Liver (tissue), 9 donors: Measurements from ENCODE around the gene EXD3. TPM values are rescaled to one million over a fixed set of nuclear protein-coding genes. Genes with fewer than 3 reads are reported as not detected.

ENCODE experiments used
- DNase-seq: peaks from one replicate; pipeline ENCODE4 v3.0.0-alpha.2; 2017; ENCODE audit warnings: low spot score
- H3K27ac ChIP-seq, 2 donors: one replicate each; pipeline ENCODE4 v1.7.0; 2013; ENCODE audit warnings: inconsistent platforms in 2 of 2, low read length in 2 of 2, control low read depth in 1 of 2, low read depth in 1 of 2, mild to moderate bottlenecking in 1 of 2
- H3K27me3 ChIP-seq, 4 donors: one replicate each; pipeline versions ENCODE4 v1.6.1 to v1.7.0; 2013; ENCODE audit warnings: low read length in 3 of 4, inconsistent platforms in 1 of 4, mild to moderate bottlenecking in 1 of 4, moderate library complexity in 1 of 4; ENCODE audit not compliant: control insufficient read depth in 4 of 4, insufficient read depth in 4 of 4
- H3K36me3 ChIP-seq, 4 donors: one replicate each; pipeline versions ENCODE4 v1.6.1 to v1.7.0; 2013; ENCODE audit warnings: low read length in 3 of 4, mild to moderate bottlenecking in 3 of 4, low read depth in 1 of 4, moderate library complexity in 1 of 4; ENCODE audit not compliant: control insufficient read depth in 4 of 4, insufficient read depth in 3 of 4
- H3K4me1 ChIP-seq, 4 donors: one replicate each; pipeline versions ENCODE4 v1.6.1 to v1.7.0; 2013; ENCODE audit warnings: low read length in 3 of 4, mild to moderate bottlenecking in 3 of 4, moderate library complexity in 1 of 4; ENCODE audit not compliant: control insufficient read depth in 4 of 4, insufficient read depth in 4 of 4
- H3K4me3 ChIP-seq, 3 donors: one replicate each; pipeline versions ENCODE4 v1.6.1 to v1.7.0; 2013; ENCODE audit warnings: low read length in 3 of 3, control low read depth in 1 of 3, low read depth in 1 of 3, mild to moderate bottlenecking in 1 of 3
- H3K9ac ChIP-seq, 2 donors: one replicate each; pipeline ENCODE4 v1.7.0; 2013; ENCODE audit warnings: low read length in 2 of 2, mild to moderate bottlenecking in 2 of 2, moderate library complexity in 2 of 2, control low read depth in 1 of 2, low read depth in 1 of 2
- H3K9me3 ChIP-seq, 4 donors: one replicate each; pipeline versions ENCODE4 v1.6.1 to v1.7.0; 2013; ENCODE audit warnings: low read length in 3 of 4; ENCODE audit not compliant: control insufficient read depth in 4 of 4
- EGR1 ChIP-seq, 2 donors: IDR thresholded peaks; 2 replicates each; pipeline ENCODE4 v1.6.1; 2016 to 2018; ENCODE audit warnings: antibody characterized with exemption in 2 of 2, low read depth in 2 of 2
- FOXA1 ChIP-seq: IDR thresholded peaks from 2 replicates; pipeline ENCODE4 v1.6.1; 2016; ENCODE audit warnings: antibody characterized with exemption
- FOXA2 ChIP-seq: IDR thresholded peaks from 2 replicates; pipeline ENCODE4 v1.6.1; 2016; ENCODE audit warnings: antibody characterized with exemption
- GABPA ChIP-seq, 2 donors: IDR thresholded peaks in 1 of 2; conservative IDR thresholded peaks in 1 of 2; 2 replicates each; pipeline ENCODE4 v1.6.1; 2016; ENCODE audit warnings: antibody characterized with exemption in 2 of 2, mild to moderate bottlenecking in 1 of 2, moderate library complexity in 1 of 2
- HNF4A ChIP-seq, 2 donors: conservative IDR thresholded peaks; 2 replicates each; pipeline ENCODE4 v1.6.1; 2016; ENCODE audit warnings: antibody characterized with exemption in 2 of 2, mild to moderate bottlenecking in 2 of 2
- HNF4G ChIP-seq: IDR thresholded peaks from 2 replicates; pipeline ENCODE4 v1.6.1; 2016; ENCODE audit warnings: antibody characterized with exemption
- JUND ChIP-seq, 2 donors: IDR thresholded peaks; 2 replicates each; pipeline ENCODE4 v1.6.1; 2016; ENCODE audit warnings: antibody characterized with exemption in 2 of 2
- NR2F2 ChIP-seq: IDR thresholded peaks from 2 replicates; pipeline ENCODE4 v1.6.1; 2016; ENCODE audit warnings: antibody characterized with exemption
- RAD21 ChIP-seq, 2 donors: IDR thresholded peaks; 2 replicates each; pipeline ENCODE4 v1.6.1; 2016; ENCODE audit warnings: antibody characterized with exemption in 2 of 2, mild to moderate bottlenecking in 2 of 2
- RXRA ChIP-seq, 2 donors: IDR thresholded peaks; 2 replicates each; pipeline ENCODE4 v1.6.1; 2017 to 2018; ENCODE audit warnings: antibody characterized with exemption in 2 of 2, mild to moderate bottlenecking in 1 of 2
- SP1 ChIP-seq: IDR thresholded peaks from 2 replicates; pipeline ENCODE4 v1.6.1; 2018; ENCODE audit warnings: antibody characterized with exemption, mild to moderate bottlenecking
- TAF1 ChIP-seq: conservative IDR thresholded peaks from 2 replicates; pipeline ENCODE4 v1.6.1; 2016; ENCODE audit warnings: antibody characterized with exemption, mild to moderate bottlenecking
- YY1 ChIP-seq: IDR thresholded peaks from 2 replicates; pipeline ENCODE4 v1.6.1; 2016; ENCODE audit warnings: antibody characterized with exemption, mild to moderate bottlenecking
- WGBS: extraction: QIAGEN DNeasy Blood & Tissue Kit; methylation state at CpG from one replicate; pipeline ENCODE4 v1.1.7; 2013; 5-methylcytosine and 5-hydroxymethylcytosine counted together
- polyA plus RNA-seq, 2 donors: library from polyadenylated mRNA; stranded (reverse) in 1 of 2; unstranded in 1 of 2; fragments of 200-250 nt in 1 of 2; fragments of >200 nt in 1 of 2; fragmentation: Nextera tagmentation in 1 of 2; extraction: Ambion mirVana in 1 of 2; gene quantifications; one replicate each; pipeline versions ENCODE4 v1.2.1 to v1.2.3, GENCODE V29; 2013 to 2015
- total RNA-seq, 2 donors: library from RNA; depleted of rRNA; stranded (reverse); fragments of >200 nt; gene quantifications; one replicate each; pipeline ENCODE4 v1.2.3, GENCODE V29; 2014
- TF ChIP-seq, protein P1 (sequence below): IDR thresholded peaks from 2 replicates; pipeline ENCODE4 v1.6.1; 2016; ENCODE audit warnings: antibody characterized with exemption, mild to moderate bottlenecking
- TF ChIP-seq, protein P2 (sequence below): IDR thresholded peaks from 2 replicates; pipeline ENCODE4 v1.6.1; 2016; ENCODE audit warnings: antibody characterized with exemption
- TF ChIP-seq, protein P3 (sequence below): fragments of 150-350 bp; IDR thresholded peaks from 2 replicates; pipeline ENCODE4 v1.5.1; 2017; ENCODE audit warnings: improper control_type of control experiment, low read depth, low read length; ENCODE audit not compliant: missing input control
- TF ChIP-seq, protein P4 (sequence below): IDR thresholded peaks from 2 replicates; pipeline ENCODE4 v1.6.1; 2016; ENCODE audit warnings: antibody characterized with exemption
- TF ChIP-seq, protein P5 (sequence below): IDR thresholded peaks from 2 replicates; pipeline ENCODE4 v1.6.1; 2016; ENCODE audit warnings: antibody characterized with exemption
- donor health status: healthy.
- donor health status: healthy.
- donor health status: healthy.
- donor health status: healthy.
- donor health status: healthy.

Gene EXD3
- total and polyA plus RNA-seq, 4 donors = 2.5 to 6.7 (median 3.7) TPM

DNA sequence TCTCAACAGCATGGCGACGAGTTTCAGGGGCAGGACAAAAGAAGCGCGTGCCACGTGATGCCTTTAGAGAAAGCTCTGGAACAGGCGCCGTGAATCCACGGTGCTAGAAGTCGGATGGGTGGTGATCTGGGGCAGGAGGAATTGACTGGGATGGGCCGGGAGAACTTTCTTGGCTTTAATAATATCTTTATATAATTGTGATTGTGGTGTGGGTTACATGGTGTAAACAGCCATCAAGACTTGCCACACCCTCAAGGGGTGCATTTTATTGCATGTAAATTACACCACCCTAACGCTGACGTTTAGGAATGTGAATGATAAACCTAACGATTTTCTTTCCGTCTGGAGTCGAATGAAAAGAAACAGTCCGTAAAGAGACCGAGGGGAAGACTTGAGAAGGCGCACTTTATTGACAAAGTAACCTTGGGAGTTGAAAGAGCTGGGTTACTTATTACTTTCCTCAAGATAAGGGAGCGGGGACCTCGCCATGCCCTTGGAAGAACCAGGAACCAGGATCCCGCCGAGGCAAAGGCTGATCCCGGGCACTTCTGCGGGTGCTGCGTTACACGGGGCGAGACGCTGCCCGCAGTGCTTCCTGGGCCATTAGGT, 129.4 kb downstream of the EXD3 start:
- peak overlapping the region; percentile 26 to 34 for H3K27ac ChIP-seq
- TF ChIP-seq FOXA1 = no peak
- no peak for TF ChIP-seq HNF4G
- no peak for TF ChIP-seq SP1
- no peak for TF ChIP-seq GABPA (IDR thresholded peaks at IDR 0.05 in 1 of 2, conservative IDR thresholded peaks at IDR 0.05 in 1 of 2)
- no peak for TF ChIP-seq RAD21 (IDR thresholded peaks at IDR 0.05)
- no peak for TF ChIP-seq HNF4A (conservative IDR thresholded peaks at IDR 0.05)
- TF ChIP-seq, protein P1, sequence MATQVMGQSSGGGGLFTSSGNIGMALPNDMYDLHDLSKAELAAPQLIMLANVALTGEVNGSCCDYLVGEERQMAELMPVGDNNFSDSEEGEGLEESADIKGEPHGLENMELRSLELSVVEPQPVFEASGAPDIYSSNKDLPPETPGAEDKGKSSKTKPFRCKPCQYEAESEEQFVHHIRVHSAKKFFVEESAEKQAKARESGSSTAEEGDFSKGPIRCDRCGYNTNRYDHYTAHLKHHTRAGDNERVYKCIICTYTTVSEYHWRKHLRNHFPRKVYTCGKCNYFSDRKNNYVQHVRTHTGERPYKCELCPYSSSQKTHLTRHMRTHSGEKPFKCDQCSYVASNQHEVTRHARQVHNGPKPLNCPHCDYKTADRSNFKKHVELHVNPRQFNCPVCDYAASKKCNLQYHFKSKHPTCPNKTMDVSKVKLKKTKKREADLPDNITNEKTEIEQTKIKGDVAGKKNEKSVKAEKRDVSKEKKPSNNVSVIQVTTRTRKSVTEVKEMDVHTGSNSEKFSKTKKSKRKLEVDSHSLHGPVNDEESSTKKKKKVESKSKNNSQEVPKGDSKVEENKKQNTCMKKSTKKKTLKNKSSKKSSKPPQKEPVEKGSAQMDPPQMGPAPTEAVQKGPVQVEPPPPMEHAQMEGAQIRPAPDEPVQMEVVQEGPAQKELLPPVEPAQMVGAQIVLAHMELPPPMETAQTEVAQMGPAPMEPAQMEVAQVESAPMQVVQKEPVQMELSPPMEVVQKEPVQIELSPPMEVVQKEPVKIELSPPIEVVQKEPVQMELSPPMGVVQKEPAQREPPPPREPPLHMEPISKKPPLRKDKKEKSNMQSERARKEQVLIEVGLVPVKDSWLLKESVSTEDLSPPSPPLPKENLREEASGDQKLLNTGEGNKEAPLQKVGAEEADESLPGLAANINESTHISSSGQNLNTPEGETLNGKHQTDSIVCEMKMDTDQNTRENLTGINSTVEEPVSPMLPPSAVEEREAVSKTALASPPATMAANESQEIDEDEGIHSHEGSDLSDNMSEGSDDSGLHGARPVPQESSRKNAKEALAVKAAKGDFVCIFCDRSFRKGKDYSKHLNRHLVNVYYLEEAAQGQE = no peak
- TF ChIP-seq RXRA (IDR thresholded peaks at IDR 0.05) = no peak
- H3K36me3 ChIP-seq = no peaks in the 10 kb centered on the region
- peak overlapping the region in 1 of 2 donors; percentile 42 for H3K9ac ChIP-seq
- peak overlapping the region in 1 of 3 donors; percentile 26 for H3K4me3 ChIP-seq
- DNase-seq = peak; percentile 32
- H3K27me3 ChIP-seq = no peaks in the 10 kb centered on the region
- WGBS = 45% methylated on average over 29 of the region's 29 CpGs
- H3K9me3 ChIP-seq = no peaks in the 10 kb centered on the region
- H3K4me1 ChIP-seq = peaks cover 3 to 34% (median 16%) of the 10 kb centered on the region in 4 donors

DNA sequence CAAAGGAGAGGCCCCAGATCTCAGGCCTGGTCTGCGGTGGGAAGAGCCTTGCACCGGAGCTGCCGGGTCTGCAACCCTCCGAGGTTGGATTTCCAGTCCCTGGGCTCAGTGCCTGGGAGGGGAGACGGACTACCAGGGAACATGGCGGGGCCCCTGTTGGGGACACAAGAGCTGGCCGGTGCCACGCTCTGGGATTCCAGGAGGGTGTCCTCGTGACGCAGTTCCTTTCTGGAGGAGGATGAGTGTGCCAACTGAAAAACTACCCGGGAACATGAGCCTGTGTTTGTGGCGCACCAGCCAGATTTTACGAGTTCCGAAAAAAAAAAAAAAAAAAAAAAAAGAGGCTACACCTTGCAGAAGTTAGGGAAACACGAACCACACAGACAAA, 129.9 kb downstream of the EXD3 start:
- no peak for DNase-seq
- H3K4me3 ChIP-seq = no peak overlapping the region
- H3K9ac ChIP-seq = no peak overlapping the region
- WGBS = 82% methylated on average over 15 of the region's 15 CpGs
- no peaks in the 10 kb centered on the region for H3K36me3 ChIP-seq
- no peaks in the 10 kb centered on the region for H3K9me3 ChIP-seq
- TF ChIP-seq, protein P2, sequence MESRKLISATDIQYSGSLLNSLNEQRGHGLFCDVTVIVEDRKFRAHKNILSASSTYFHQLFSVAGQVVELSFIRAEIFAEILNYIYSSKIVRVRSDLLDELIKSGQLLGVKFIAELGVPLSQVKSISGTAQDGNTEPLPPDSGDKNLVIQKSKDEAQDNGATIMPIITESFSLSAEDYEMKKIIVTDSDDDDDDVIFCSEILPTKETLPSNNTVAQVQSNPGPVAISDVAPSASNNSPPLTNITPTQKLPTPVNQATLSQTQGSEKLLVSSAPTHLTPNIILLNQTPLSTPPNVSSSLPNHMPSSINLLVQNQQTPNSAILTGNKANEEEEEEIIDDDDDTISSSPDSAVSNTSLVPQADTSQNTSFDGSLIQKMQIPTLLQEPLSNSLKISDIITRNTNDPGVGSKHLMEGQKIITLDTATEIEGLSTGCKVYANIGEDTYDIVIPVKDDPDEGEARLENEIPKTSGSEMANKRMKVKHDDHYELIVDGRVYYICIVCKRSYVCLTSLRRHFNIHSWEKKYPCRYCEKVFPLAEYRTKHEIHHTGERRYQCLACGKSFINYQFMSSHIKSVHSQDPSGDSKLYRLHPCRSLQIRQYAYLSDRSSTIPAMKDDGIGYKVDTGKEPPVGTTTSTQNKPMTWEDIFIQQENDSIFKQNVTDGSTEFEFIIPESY = no peak
- no peak for TF ChIP-seq RXRA (IDR thresholded peaks at IDR 0.05)
- TF ChIP-seq, protein P1 = no peak
- TF ChIP-seq, protein P3, sequence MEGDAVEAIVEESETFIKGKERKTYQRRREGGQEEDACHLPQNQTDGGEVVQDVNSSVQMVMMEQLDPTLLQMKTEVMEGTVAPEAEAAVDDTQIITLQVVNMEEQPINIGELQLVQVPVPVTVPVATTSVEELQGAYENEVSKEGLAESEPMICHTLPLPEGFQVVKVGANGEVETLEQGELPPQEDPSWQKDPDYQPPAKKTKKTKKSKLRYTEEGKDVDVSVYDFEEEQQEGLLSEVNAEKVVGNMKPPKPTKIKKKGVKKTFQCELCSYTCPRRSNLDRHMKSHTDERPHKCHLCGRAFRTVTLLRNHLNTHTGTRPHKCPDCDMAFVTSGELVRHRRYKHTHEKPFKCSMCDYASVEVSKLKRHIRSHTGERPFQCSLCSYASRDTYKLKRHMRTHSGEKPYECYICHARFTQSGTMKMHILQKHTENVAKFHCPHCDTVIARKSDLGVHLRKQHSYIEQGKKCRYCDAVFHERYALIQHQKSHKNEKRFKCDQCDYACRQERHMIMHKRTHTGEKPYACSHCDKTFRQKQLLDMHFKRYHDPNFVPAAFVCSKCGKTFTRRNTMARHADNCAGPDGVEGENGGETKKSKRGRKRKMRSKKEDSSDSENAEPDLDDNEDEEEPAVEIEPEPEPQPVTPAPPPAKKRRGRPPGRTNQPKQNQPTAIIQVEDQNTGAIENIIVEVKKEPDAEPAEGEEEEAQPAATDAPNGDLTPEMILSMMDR = no peak
- TF ChIP-seq RAD21 (IDR thresholded peaks at IDR 0.05) = no peak
- no peak for TF ChIP-seq JUND (IDR thresholded peaks at IDR 0.05)
- no peak for TF ChIP-seq GABPA (IDR thresholded peaks at IDR 0.05 in 1 of 2, conservative IDR thresholded peaks at IDR 0.05 in 1 of 2)
- TF ChIP-seq NR2F2 = no peak
- TF ChIP-seq, protein P4, sequence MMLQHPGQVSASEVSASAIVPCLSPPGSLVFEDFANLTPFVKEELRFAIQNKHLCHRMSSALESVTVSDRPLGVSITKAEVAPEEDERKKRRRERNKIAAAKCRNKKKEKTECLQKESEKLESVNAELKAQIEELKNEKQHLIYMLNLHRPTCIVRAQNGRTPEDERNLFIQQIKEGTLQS = no peak
- no peak for TF ChIP-seq FOXA2
- no peak for TF ChIP-seq HNF4G
- TF ChIP-seq TAF1 = no peak
- TF ChIP-seq, protein P5, sequence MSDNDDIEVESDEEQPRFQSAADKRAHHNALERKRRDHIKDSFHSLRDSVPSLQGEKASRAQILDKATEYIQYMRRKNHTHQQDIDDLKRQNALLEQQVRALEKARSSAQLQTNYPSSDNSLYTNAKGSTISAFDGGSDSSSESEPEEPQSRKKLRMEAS = no peak
- TF ChIP-seq SP1 = no peak
- TF ChIP-seq YY1 = no peak
- no peak for TF ChIP-seq EGR1 (IDR thresholded peaks at IDR 0.05; ENCODE audit: low read depth in 2 of 2)
- TF ChIP-seq FOXA1 = no peak
- TF ChIP-seq HNF4A (conservative IDR thresholded peaks at IDR 0.05) = no peak
- H3K27ac ChIP-seq = no peak overlapping the region
- peaks cover 3 to 29% (median 16%) of the 10 kb centered on the region in 4 donors for H3K4me1 ChIP-seq
- no peaks in the 10 kb centered on the region for H3K27me3 ChIP-seq
